Glutamatergic neuron (in vitro differentiated cells): ENCODE measurements around the gene LRRC52. TPM values are rescaled to one million over a fixed set of nuclear protein-coding genes. Genes with fewer than 3 reads are reported as not detected.

Experiments
- DNase-seq: peaks from one replicate; pipeline ENCODE4 v3.0.0; 2022
- H3K27ac Mint-ChIP-seq: one replicate; pipeline ENCODE4 v1.8.0; 2020; ENCODE audit warnings: mild to moderate bottlenecking, mixed read lengths, inconsistent platforms; ENCODE audit not compliant: unreplicated experiment
- H3K27me3 Mint-ChIP-seq: one replicate; pipeline ENCODE4 v1.8.0; 2020; ENCODE audit warnings: mild to moderate bottlenecking, moderate library complexity, mixed read lengths, inconsistent platforms; ENCODE audit not compliant: unreplicated experiment
- H3K36me3 Mint-ChIP-seq: one replicate; pipeline ENCODE4 v1.8.0; 2020; ENCODE audit warnings: mild to moderate bottlenecking, mixed read lengths, inconsistent platforms; ENCODE audit not compliant: unreplicated experiment
- H3K4me1 Mint-ChIP-seq: one replicate; pipeline ENCODE4 v1.8.0; 2020; ENCODE audit warnings: mild to moderate bottlenecking, low read depth, mixed read lengths, inconsistent platforms; ENCODE audit not compliant: unreplicated experiment
- H3K4me3 Mint-ChIP-seq: one replicate; pipeline ENCODE4 v1.8.0; 2020; ENCODE audit warnings: mild to moderate bottlenecking, mixed read lengths, inconsistent platforms; ENCODE audit not compliant: unreplicated experiment
- H3K9me3 Mint-ChIP-seq: one replicate; pipeline ENCODE4 v1.8.0; 2020; ENCODE audit warnings: mild to moderate bottlenecking, moderate library complexity, mixed read lengths, inconsistent platforms; ENCODE audit not compliant: unreplicated experiment
- CTCF ChIP-seq: fragments of 200-600 bp; sonication (generic); IDR thresholded peaks from one replicate; pipeline ENCODE4 v1.5.0; 2021; ENCODE audit not compliant: partially characterized antibody, unreplicated experiment
- total RNA-seq: library from RNA; stranded (reverse); fragmentation: NEBNext Ultra II Directional; extraction: Animal tissue kit (Norgen Biotek cat#: 25700); gene quantifications from one replicate; pipeline ENCODE4 v1.2.1, GENCODE V29; 2021; ENCODE audit not compliant: unreplicated experiment

The LRRC52 gene
- total RNA-seq, 1 donor from 2014 or later, result not detected

GRCh38 chr1:165497069-165498013, 46.5 kb upstream of the LRRC52 start:
- Mint-ChIP-seq H3K4me1 (peaks cover 10% of the 10 kb centered on the region), H3K27me3 (no peaks in the 10 kb centered on the region), H3K4me3 (no peak overlapping the region), H3K9me3 (no peaks in the 10 kb centered on the region), H3K36me3 (no peaks in the 10 kb centered on the region), H3K27ac (no peak overlapping the region)
- TF ChIP-seq CTCF, result no peak
- DNase-seq, result no peak

GRCh38 chr1:165501330-165501969, 42.4 kb upstream of the LRRC52 start:
- TF ChIP-seq CTCF, result no peak
- peaks cover under 1% of the 10 kb centered on the region for H3K4me1 Mint-ChIP-seq
- no peaks in the 10 kb centered on the region for H3K27me3 Mint-ChIP-seq
- no peak overlapping the region for H3K4me3 Mint-ChIP-seq
- no peak for DNase-seq
- H3K9me3 Mint-ChIP-seq, result no peaks in the 10 kb centered on the region
- no peak overlapping the region for H3K27ac Mint-ChIP-seq
- peaks cover 4% of the 10 kb centered on the region for H3K36me3 Mint-ChIP-seq

DNA sequence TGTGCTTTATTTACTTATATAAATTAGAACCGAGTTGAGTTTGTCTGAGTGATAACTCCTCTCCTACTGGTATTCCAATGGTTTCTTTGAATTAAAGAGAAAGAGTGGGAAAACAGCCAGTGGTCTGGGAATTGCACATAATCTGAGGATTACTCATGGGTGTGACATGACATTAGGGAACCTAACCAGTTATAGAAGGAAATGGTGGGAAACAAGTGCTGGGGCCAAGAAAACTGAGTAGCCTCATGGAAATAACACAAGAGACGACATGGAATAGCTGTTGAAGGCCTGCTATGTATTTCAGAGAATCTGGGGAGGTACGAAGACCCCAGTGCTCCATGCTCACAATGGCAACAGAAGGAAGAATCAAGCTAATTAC, 41.8 kb upstream of the LRRC52 start:
- peaks cover 4% of the 10 kb centered on the region for H3K36me3 Mint-ChIP-seq
- TF ChIP-seq CTCF, result no peak
- H3K27me3 Mint-ChIP-seq, result no peaks in the 10 kb centered on the region
- no peaks in the 10 kb centered on the region for H3K4me1 Mint-ChIP-seq
- no peak overlapping the region for H3K27ac Mint-ChIP-seq
- H3K9me3 Mint-ChIP-seq, result no peaks in the 10 kb centered on the region
- no peak for DNase-seq
- no peak overlapping the region for H3K4me3 Mint-ChIP-seq

DNA sequence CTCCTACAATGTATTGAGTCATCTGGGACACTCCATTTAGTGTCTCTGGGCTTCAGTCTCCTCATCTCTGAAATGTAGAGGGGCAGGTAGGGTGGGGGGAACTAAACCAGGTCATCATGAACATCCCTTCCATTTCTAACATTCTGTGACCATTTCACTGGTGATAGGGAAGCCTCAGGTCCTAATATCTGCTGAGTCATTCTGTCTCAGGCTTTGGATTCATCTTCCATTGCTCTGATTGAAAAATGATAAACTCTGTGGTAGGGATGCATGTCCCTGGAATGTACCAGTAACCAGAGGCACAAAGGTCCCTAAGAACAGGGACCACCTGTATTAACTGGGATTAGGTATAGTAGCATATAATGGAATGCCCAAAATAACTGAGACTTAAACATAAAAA, 36.2 kb upstream of the LRRC52 start:
- DNase-seq, result no peak
- TF ChIP-seq CTCF, result no peak
- H3K4me1 Mint-ChIP-seq, result no peaks in the 10 kb centered on the region
- H3K27me3 Mint-ChIP-seq, result no peaks in the 10 kb centered on the region
- H3K36me3 Mint-ChIP-seq, result peaks cover 2% of the 10 kb centered on the region
- no peaks in the 10 kb centered on the region for H3K9me3 Mint-ChIP-seq
- no peak overlapping the region for H3K27ac Mint-ChIP-seq
- H3K4me3 Mint-ChIP-seq, result no peak overlapping the region

DNA sequence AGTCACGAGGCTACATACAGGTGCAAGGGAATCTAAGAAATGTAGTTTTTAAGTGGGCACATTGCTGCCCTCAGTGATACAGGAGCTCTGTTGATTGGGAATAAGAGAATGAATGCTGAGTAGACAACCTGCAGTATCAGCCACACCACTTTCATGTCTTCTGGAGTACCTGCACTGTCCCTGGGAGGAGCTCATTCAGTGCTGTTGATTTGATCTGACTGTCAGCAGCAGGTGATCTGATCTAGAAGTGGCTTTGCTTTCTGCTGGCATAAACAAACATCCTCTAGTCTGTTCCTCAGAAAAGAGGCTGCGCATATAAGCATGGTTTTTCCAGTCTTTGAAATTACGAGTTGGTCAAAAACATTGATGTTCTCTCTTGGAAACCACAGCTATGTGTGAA, 35.5 kb upstream of the LRRC52 start:
- H3K9me3 Mint-ChIP-seq, result no peaks in the 10 kb centered on the region
- no peak overlapping the region for H3K4me3 Mint-ChIP-seq
- H3K27me3 Mint-ChIP-seq, result no peaks in the 10 kb centered on the region
- H3K36me3 Mint-ChIP-seq, result no peaks in the 10 kb centered on the region
- no peak for DNase-seq
- H3K4me1 Mint-ChIP-seq, result no peaks in the 10 kb centered on the region
- H3K27ac Mint-ChIP-seq, result no peak overlapping the region
- TF ChIP-seq CTCF, result no peak
